ENCODE data around the gene LRWD1.

DNA sequence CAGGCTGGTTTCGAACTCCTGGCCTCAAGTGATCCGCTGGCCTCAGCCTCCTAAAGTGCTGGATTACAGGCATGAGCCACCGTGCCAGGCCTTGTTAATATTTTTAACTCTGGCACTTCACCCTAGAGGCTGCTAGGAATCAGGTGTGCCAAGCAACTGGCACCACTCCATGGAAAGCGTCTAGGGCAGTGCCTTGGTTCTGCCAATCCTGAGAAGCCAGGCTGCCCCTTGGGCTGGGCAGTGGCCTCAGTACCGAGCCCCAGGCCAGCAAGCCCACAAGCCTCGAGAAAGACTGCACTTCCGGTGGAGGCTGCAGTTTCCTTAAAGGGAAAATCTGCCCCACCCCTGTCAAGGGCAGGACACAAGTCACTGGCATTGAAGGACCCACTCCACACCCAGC, 11.5 kb upstream of the LRWD1 start:
- TF ChIP-seq EZH2 (IDR thresholded peaks at IDR 0.05; ENCODE audit: borderline replicate concordance, insufficient read depth, low read depth, low read length, poor library complexity, severe bottlenecking) = no peak
- TF ChIP-seq, protein P1, sequence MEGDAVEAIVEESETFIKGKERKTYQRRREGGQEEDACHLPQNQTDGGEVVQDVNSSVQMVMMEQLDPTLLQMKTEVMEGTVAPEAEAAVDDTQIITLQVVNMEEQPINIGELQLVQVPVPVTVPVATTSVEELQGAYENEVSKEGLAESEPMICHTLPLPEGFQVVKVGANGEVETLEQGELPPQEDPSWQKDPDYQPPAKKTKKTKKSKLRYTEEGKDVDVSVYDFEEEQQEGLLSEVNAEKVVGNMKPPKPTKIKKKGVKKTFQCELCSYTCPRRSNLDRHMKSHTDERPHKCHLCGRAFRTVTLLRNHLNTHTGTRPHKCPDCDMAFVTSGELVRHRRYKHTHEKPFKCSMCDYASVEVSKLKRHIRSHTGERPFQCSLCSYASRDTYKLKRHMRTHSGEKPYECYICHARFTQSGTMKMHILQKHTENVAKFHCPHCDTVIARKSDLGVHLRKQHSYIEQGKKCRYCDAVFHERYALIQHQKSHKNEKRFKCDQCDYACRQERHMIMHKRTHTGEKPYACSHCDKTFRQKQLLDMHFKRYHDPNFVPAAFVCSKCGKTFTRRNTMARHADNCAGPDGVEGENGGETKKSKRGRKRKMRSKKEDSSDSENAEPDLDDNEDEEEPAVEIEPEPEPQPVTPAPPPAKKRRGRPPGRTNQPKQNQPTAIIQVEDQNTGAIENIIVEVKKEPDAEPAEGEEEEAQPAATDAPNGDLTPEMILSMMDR (IDR thresholded peaks at IDR 0.05) = no peak

Measured in B cell (primary cell).